ENCODE data around the gene TSC22D4.

Gene TSC22D4

DNA sequence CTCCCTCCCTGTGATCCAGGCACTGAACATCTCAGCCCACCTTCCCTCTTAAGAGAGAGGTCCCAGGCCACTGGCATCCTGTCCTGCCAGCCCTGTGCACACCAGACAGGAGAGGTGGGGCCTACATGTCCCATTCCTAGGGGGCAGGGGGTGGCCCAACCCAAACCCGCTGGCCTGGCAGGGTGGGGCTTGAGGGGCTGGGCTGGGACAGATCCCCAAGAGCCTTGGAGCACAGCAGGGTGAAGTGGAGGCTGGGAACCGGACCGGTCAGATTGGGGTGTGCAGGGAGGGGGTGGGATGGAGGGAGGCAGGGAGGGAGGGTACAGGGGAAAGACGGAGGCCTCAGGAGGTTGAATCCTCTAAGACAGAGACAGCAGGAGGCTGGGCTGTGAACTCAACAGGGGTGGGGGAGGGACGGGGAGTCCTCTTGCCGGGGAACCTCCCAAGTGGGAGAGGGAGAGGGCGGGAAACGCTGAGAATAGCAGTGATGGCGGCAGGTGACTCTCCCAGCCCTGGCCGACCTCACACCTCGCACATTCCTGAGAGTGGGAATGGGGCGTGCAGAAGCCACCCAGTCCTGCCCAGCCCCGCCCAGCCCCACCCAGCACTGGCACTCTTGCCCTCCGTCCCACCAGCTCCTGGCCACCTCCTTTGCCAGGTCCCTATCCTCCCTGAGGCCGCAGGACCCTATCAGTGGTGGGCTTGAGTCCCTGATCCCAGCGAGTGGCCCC, 6.7 kb downstream of the TSC22D4 start:
- no peak for DNase-seq (ENCODE audit: low read depth, low spot score)
- in situ Hi-C loops (cut with HindIII; ENCODE audit: low sequenced_read_pairs) = no loop called here
- TF ChIP-seq, protein P1, sequence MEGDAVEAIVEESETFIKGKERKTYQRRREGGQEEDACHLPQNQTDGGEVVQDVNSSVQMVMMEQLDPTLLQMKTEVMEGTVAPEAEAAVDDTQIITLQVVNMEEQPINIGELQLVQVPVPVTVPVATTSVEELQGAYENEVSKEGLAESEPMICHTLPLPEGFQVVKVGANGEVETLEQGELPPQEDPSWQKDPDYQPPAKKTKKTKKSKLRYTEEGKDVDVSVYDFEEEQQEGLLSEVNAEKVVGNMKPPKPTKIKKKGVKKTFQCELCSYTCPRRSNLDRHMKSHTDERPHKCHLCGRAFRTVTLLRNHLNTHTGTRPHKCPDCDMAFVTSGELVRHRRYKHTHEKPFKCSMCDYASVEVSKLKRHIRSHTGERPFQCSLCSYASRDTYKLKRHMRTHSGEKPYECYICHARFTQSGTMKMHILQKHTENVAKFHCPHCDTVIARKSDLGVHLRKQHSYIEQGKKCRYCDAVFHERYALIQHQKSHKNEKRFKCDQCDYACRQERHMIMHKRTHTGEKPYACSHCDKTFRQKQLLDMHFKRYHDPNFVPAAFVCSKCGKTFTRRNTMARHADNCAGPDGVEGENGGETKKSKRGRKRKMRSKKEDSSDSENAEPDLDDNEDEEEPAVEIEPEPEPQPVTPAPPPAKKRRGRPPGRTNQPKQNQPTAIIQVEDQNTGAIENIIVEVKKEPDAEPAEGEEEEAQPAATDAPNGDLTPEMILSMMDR (IDR thresholded peaks at IDR 0.05; ENCODE audit: low read depth, low read length) = no peak
- H3K4me3 ChIP-seq (ENCODE audit: low read depth, low read length) = no peak overlapping the region

DNA sequence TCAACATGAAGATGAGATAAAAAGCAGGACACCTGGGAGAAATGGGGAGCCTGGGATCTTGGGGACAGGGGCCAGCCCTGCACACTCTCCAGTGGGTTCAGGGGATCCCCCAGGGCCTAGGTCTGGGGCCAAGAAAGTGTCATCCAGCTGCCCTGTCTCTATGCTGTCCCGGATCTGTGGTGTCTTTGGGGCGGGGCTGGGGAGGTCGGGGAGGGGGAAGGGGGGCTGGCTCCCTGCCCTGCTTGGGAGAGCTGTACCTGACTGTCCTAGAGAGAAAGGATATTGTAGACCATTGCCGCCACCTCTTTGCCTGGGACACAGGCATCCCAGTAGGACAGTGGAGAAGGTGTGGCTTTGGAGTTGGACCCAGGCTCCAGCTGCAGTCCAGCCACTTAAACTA, 8.0 kb downstream of the TSC22D4 start:
- in situ Hi-C loops (cut with HindIII; ENCODE audit: low sequenced_read_pairs) = no loop called here
- TF ChIP-seq, protein P1 (IDR thresholded peaks at IDR 0.05; ENCODE audit: low read depth, low read length) = no peak
- no peak for DNase-seq (ENCODE audit: low read depth, low spot score)

DNA sequence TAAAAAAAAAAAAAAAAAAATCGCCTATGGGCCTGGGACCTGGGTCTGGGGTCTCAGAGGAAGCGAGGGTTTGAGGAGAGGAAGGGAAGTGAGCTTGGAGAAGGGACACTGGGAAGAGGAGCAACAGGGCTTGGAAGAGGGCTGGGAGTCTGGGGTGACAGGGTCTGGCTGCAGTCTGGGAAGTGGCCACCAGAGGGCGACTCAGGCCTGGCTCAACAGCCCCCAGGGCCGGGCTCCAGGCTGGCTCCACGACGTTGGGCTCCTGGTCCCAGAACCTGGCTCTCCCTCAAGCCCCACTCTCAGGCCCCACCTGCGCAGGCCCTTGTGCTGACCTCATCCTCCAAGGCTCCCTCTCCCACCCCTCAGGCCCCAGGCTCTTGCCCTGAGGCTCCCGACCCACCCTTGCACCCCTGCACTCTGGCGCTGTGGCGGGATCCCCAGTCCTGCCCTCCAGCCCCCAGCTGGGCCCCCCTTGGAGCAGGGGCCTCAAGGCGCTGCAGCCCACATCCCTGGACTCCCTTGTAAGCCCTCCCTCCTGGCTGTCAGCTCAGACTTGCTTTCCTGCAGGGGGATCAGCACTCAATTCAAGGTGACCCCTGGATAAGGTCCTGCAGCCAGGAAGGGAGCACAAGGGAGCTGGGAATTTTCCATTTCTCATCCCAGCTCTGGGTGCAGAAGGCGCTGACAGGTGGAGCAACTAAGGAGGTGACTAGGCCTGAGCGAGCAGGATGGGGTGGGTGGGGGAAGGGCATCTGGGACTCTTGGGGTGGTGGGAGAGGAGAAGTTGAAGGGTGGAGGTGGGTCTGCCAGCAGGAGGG, 9.6 kb downstream of the TSC22D4 start:
- in situ Hi-C loops (cut with HindIII; ENCODE audit: low sequenced_read_pairs) = no loop called here

More for the DNA sequence above, 8.0 kb downstream of the TSC22D4 start:
- no peak overlapping the region for H3K4me3 ChIP-seq (ENCODE audit: low read depth, low read length)

DNA sequence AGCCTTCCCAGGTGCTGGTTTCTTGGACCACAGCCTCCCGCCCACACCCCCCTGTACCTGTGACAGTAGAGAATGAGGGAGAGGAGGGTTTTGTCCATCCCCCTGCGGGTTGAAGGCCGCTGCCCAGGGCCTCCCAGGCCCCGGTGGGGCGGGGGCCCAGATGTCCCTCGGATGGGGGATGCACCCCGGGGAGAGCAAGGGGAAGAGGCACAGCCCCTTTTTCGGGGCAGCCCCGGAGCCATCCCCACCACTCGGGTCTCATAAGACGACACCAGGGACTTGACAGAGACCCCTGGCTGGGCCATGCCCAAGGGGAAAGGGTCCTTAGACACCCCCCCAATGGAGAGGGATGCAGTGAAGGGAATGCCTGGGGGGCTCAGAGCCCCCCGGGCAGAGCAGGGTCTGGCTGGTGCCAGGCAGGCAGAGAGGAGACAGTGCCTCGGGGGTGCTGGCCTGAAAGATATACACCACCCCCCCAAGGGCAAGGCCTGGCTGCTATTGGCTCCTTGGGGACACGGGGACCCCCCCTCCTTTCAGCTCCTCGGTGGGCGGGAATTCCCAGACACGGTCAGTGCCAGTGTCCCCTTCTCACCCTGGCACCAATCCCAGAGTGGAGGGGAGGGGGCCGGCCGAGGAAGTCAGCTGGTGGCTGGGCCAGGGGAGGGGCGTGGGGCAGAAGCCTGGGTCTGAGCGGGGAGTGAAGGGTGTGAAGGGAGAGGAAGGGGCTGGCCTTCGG, 11.2 kb downstream of the TSC22D4 start:
- in situ Hi-C loops (cut with HindIII; ENCODE audit: low sequenced_read_pairs) = no loop called here
- TF ChIP-seq, protein P1 (IDR thresholded peaks at IDR 0.05; ENCODE audit: low read depth, low read length) = no peak
- H3K4me3 ChIP-seq (ENCODE audit: low read depth, low read length) = no peak overlapping the region
- DNase-seq (ENCODE audit: low read depth, low spot score) = no peak

More for the DNA sequence above, 9.6 kb downstream of the TSC22D4 start:
- no peak overlapping the region for H3K4me3 ChIP-seq (ENCODE audit: low read depth, low read length)
- TF ChIP-seq, protein P1 (IDR thresholded peaks at IDR 0.05; ENCODE audit: low read depth, low read length) = peak; percentile 97
- peak; percentile 65 for DNase-seq (ENCODE audit: low read depth, low spot score)

DNA sequence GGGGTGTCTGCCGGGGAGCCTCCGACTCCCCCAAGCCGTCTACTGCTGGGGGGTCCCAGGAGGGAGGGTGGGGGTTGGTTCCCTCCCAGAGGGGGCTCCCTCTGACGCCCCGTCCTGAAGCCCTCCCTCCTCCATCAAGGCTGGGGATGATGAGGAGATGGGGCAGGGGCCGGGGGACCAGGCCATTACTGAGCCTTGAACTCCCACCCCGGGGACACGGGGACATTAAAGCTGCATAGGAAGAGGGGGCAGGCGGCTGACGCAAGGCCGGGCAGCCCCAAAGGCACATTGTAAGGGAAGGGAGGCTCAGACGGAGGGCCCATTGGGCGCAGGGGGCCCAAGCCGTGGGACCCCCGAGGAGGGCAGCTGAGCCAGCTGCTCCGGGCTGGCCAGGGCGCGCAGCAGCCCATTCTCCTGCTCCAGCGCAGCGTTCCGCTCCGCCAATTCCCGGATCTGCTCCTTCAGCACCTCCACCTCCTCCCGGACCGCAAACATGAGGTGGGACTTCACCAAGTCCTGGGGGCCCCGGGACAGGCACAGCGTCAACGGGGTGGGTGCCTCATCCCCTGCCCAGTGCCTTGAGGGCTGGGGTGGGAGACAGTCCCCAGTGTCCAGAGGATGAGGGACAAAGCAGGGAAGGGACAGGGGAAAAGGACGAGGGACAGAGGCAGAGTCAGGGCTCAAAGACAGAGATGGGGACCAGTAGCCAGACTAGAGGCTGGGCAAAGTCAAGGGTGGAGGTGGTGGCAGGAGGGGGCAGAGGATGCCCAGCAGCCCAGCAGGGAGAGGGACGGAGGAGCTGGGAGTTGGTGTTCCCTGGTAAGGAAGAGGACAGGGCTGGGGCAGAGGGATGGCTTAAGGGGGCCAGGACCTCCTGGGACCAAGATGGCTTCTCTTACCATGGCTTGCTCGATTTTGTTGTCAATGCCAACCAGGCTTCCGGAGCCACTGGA, 12.1 kb downstream of the TSC22D4 start:
- in situ Hi-C loops (cut with HindIII; ENCODE audit: low sequenced_read_pairs) = no loop called here
- TF ChIP-seq, protein P1 (IDR thresholded peaks at IDR 0.05; ENCODE audit: low read depth, low read length) = no peak
- no peak for DNase-seq (ENCODE audit: low read depth, low spot score)

More for the DNA sequence above, 12.1 kb downstream of the TSC22D4 start:
- no peak overlapping the region for H3K4me3 ChIP-seq (ENCODE audit: low read depth, low read length)
